ENCODE data around the gene MOB3C.

- TF ChIP-seq CTCF (IDR thresholded peaks at IDR 0.05) (no peak), POLR2A (IDR thresholded peaks at IDR 0.05) (no peak)
Observed at GRCh38 chr1:46571691-46572225, 44.9 kb downstream of the MOB3C start.
